SIG-M5 treated with dmso at 0.1 percent for 504 hours (cell line): ENCODE data around the gene PDILT.

Experiments used
- DNase-seq: peaks from one replicate; lab custom pipeline; 2025; ENCODE audit not compliant: unreplicated experiment; lab: John Stamatoyannopoulos, UW

PDILT gene

DNA sequence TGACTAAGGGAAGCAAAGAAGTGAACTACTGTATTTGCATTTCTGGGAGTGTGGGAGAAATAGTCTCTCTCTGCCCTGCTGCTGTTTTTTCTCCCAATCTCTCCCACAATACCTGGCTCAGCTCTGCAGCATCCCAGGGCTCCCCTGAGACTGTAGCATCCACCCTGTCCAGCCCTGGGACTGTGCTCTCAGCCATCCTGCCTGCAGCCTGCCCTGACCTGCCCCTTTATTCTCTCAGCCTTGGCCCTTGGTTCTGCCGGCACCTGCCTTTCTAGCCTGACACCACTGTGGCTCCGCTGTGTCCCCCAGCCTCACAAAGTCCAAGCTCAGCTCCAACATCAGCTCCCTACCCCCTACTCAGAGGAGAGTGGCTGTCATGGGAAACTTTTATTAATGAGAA lies 1.9 kb downstream of the PDILT start:
- no peak for DNase-seq

DNA sequence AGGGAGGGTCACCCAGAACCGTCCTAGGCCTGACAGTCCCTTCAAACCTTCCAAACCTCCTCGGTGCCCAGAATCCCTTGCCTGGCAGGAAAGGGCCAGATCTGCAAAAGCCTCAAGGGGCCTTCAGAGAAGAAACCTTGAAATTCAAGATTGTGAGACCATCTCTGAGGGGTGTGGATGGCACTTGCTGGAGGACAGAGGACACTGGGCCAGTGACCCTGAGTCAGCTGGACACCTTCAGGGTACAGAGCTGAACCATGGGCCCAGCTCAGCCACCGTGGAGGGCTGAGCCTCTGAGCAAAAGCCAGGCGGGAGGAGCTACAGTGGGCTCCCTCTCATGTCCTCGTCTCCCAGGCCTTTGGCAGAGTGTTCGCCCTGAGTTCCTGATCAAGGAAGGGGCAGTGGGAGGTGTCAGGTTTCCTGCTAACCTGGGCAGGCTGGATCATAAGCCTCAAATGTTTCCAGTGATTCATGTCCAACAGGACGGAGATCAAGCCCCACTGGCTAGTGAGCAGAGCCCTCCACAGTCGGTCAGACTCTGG lies 3.0 kb downstream of the PDILT start:
- no peak for DNase-seq

- DNase-seq, result no peak
Observed at GRCh38 chr16:20401066-20401465, 3.5 kb downstream of the PDILT start.

DNA sequence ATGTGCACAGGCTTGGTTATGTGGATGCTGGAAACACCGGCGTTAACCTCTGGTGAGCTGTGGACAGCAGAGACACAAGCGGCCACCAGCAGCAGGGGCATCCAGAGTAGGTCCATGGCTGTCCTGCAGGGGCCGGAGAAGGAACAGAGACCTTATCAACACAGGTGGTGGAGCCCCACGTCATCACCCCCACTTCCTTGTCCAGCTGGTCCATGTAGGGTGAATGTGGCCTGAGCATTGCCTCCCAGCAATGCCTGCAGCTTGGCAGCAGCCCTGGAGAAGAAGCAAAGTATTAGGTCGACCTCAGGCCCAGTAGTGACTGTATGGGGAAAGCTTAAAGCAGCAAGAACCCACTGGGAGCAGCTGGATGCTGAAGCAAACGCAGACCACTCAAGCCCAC lies 5.4 kb downstream of the PDILT start:
- DNase-seq, result no peak

GRCh38 chr16:20398603-20399002 lies 5.9 kb downstream of the PDILT start:
- no peak for DNase-seq

- DNase-seq, result no peak
Observed at GRCh38 chr16:20397468-20398074, 7.0 kb downstream of the PDILT start.

DNA sequence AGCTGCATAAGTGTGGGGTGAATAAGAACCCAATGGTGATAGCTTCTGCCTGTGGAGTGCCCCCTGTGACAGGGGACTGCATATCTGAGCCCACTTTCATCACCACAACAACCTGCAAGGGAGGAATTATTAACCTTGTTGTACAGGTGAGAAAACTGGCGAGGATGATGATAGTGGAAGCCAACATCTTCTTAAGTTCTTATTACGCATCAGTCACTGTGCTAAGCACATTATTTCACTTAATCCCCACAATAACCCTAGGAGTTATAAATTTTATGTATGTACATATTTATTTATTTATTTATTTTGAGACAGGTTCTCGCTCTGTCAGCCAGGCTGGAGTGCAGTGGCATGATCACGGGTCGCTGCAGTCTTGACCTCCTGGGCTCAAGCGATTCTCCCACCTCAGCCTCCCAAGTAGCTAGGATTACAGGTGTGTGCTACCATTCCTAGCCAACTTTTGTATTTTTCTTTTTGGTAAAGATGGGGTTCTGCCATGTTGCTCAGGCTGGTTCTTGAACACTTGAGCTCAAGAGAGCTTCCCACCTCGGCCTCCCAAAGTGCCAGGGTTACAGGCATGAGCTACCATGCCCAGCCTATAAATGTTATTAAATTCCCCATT lies 7.6 kb downstream of the PDILT start:
- no peak for DNase-seq

DNA sequence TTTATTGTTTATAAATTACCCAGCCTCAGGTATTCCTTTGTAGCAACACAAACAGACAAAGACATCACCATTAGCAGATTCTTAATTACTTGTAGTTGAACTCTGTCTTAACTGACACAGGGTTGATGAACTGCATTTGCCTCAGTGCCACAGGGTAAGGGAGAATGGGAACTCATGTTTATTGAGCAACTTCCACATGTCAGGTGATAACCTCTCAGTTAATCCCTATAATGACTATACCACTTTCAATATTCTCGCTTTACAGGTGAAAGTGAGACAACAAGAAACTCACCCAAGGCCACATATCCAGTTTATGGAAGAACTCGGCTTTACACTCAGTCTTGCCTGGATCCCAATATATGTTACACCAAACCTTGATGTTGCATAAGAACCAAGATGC lies 8.6 kb downstream of the PDILT start:
- no peak for DNase-seq

GRCh38 chr16:20393801-20394577 lies 10.5 kb downstream of the PDILT start:
- no peak for DNase-seq

DNA sequence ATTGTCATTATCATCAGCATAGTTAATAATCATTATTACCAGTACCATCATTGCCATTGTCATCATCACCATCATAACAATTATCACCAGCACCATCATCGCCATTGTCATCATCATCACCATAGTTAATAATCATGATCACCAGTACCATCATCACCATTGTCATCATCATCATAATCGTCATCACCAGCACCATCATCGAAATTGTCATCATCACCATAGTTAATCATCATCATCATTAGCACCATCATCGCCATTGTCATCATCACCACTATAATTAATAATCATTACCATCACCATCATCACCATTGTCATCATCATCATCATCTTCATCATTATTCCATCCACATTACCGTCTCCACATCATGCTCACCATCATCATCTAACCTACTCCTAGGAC lies 13.5 kb downstream of the PDILT start:
- DNase-seq, result no peak

- DNase-seq, result no peak
Observed at GRCh38 chr16:20388854-20389253, 15.7 kb downstream of the PDILT start.

GRCh38 chr16:20387978-20388377 lies 16.6 kb downstream of the PDILT start:
- no peak for DNase-seq

DNA sequence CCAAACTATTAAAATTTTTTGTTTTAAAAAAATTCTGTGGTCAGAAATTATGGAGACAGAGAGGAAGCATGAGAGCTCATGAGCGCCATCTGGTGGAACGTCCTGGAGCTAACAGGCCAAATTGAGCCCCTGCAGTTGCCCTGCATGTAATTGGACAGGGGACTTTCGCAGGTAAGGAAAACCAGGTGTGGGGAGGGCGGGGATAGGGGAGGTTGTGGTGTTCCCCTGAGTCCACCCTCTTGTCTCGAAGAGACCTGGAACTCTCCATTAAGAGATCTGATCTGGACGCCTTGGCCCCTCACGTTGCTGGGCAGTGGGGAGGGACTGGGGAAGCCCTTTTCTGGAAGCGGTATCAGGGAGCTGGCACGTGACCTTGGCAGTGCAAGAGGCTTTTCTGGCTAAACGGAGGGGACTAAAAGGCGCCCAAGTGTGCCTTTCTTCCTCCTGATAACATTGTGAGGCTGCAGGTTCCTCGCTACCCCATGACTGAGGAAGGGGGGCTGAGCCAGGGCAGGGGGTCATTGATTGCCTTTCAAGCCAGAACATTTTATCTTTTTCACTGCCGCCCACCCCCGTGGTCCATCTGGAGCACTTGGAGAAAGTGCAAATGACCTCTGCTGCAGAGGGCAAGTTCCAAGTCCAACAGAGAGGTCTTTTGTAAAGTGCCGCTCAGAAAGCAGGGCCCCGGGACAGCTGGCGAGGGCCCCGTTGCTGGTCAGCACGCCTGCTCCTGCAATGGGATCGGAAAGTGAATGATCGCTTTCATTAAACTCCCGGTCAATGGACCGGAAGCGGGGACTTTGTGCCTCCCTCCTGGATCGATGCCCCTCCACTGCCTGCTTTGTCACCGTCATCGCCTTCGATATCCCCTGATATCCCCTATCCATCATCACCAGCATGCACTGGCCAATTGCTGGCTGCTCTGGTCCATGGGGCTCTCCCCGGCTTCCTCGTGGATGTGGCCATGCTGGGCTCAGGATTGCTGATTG lies 18.4 kb downstream of the PDILT start:
- DNase-seq, result no peak

GRCh38 chr16:20383106-20384029 lies 21.2 kb downstream of the PDILT start:
- peak; percentile 67 for DNase-seq

DNA sequence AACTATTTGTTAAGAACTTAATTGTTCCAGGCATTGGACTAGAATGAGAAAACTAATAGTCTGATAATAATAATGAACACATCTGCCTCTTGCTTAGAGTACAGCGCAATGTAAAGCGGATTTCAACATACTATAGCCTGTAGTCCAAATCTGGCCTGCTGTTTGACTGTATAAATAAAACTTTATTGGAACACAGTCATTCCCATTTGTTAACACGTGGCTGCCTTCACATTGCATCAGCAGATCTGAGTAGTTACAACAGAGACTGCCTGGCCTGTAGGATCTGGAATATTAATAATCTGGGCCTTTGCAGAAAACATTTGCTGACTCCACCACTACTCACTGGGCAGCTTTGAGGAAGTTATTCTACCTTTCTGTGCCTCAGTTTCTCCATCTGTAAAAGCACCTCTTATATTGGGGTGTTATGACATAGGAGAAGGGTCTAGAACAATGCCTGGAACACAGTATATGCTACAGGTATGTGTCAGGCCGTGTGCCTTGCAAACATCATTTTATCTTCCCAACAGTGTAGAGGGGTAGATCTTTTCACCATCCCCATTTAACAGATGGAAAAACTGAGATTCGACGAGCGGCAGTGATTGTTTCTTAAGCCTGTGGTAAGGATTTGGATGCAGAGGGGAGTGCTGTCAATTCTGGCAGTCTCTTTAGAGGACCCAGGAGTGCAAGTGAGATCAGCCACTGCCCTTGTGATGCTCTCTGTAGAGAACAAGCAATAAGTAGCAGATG lies 22.2 kb downstream of the PDILT start:
- DNase-seq, result no peak

- no peak for DNase-seq
Observed at GRCh38 chr16:20380782-20381181, 23.8 kb downstream of the PDILT start.

DNA sequence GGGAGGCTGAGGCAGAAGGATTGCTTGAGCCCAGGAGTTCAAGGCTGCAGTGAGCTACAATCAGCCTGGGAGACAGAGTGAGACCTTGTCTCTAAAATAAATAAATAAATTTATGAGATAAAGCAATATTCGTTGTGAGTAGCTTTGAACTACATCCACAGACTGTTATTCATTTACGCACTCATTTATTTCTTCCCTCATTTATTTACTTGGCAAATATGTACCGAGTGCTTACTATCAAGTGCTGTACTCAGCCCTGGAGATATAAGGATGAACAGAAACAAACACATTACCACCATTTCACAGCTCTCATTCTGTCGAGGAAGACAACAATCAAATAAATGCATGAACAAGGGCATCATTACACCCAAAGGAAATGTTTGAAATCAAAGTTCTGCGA lies 27.4 kb downstream of the PDILT start:
- no peak for DNase-seq

DNA sequence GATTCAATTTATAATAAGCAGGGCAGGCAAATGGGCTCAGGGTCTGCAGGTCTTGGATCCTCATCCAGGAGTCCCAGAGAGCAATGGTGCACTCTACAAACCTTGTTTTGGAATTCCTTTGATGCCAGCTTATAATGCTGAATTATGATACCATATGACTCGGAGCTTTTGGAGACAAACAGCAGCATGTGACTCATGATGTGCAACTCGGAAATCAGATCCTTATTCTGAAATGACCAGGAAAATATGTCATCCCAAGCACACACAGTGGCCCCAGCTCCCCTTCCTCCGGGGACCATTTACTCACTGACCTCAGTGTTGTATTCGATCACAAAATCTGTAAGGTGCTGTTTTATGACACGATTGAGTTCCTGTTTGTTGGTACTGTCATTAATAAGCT lies 31.8 kb downstream of the PDILT start:
- no peak for DNase-seq

DNA sequence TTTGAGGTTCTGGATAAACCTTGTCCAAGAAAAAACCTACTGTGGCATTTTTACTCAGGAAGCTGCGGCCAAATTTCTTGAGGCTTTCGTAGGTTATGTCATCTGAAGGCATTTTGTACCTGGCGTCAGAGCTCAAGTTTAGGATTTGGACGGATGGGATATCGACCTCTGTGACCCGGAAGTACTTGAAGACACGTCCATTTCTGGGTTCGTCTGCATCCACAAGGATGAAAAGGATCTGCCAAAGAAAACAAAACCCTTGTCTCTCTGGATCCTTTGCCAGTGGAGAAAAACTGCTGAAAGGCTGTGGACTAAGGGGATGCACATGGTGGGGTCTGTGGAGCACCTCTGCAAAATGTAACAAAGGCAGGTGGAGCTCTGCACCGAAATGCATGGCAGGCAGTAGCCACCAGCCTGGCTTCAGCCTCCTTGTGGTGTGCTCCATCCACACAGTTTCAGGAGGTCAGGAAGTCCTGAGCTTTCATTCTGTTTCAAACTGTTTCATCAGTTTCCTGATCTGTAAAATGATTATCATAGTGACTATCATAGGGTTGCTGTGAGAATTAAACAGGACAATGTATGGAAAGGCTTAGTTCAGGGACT lies 35.0 kb downstream of the PDILT start:
- no peak for DNase-seq
